Right renal cortex interstitium (tissue), 3 donors: ENCODE measurements around the gene CTU2. TPM values are rescaled to one million over a fixed set of nuclear protein-coding genes. Genes with fewer than 3 reads are reported as not detected.

Experiments
- DNase-seq, 3 donors: peaks; one replicate each; pipeline ENCODE4 v3.0.0-alpha.2; 2013; ENCODE audit warnings: low read depth in 3 of 3, low spot score in 2 of 3
- polyA plus RNA-seq, 3 donors: library from polyadenylated mRNA; unstranded; fragments of 120-200 nt; gene quantifications; one replicate each; pipeline ENCODE4 v1.2.1, GENCODE V29; 2013; ENCODE audit not compliant: insufficient read length in 3 of 3

CTU2 gene
- polyA plus RNA-seq, 3 donors = 8.7 to 11.2 (median 10.1) TPM

DNA sequence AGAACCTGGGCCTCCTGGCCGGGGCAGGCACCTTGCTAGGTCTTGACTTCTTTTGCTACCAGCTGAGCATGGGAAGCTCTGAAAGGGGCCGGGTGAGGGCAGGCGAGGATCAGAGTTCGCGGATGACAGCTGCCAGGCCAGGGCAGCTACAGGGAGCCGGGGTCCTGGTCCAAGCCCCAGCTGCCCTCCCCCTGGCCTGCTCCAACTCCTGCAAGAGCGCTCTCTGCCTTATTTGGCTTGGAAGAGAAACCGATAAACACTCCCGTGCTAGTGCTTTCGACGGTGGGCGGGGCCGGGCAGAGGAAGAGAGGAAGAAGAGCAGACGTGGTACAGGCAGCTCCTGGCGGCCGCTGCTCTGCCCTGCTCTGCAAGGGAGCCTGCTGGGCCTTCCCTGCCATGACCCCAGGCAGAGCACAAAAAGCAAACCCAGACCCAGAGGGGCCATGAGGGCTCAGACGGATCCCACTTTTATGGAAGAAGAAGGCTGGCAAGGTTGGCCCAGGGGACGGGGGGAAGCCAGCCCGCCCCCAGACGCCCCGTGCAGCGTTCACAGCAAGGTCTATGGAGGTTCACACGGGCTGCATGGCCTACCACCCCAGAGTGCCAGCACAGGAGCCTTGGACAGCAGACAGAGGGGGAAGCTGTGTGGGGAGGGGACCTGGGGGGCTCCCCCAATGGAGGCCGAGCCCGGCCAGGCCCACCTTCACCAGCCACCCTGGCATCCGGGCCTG is 53.1 kb downstream of the CTU2 start:
- DNase-seq = no peak

DNA sequence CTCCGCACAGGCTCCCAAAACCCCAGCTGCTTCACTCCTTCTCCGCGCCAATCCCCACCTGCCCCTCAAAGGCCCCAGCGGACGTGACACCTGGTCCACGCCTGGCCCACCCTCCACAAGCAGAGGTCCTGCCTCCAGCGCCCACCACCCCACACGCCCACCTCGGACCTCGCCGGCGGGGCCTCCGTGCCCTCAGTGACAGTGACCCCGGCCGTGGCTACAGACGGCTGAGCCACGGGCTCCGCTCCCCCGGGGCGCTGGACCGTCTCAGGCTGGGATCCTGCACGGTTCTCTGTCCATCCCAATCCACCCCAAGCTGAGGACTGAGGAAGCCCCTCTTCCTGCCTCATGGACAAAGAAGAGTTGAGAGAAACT is 53.7 kb downstream of the CTU2 start:
- no peak for DNase-seq

DNA sequence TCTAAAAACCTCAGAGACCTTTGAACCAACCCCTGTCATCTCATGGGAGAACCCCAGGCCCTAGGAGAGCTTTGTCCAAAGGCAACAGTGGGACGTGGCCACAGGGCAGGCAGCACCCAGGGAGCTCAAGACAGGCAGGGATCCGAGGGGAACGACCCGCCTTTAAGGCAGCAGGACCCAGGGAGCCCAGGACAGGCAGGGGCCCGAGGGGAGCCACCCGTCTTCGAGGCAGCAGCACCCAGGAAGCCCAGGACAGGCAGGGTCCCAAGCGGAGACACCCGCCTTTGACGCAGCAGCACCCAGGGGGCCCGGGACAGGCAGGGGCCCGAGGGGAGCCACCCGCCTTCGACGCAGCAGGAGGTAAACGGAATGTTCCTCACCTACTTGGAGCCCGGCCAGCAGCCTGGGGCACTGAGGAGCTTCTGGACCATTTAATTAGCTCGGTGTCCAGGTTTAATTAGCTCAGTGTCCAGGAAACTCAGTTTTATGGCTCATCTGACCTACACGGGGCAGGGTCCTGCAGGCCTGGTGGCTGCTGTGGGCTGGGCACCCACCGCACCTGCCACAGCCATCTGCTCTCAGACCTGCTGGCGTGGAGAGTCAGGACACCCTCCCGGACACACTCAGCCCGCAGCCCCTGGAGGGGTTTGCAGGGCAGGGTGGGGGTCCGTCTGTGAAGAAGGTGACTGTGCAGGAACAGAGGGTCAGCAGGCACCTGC is 54.3 kb downstream of the CTU2 start:
- DNase-seq = no peak

DNA sequence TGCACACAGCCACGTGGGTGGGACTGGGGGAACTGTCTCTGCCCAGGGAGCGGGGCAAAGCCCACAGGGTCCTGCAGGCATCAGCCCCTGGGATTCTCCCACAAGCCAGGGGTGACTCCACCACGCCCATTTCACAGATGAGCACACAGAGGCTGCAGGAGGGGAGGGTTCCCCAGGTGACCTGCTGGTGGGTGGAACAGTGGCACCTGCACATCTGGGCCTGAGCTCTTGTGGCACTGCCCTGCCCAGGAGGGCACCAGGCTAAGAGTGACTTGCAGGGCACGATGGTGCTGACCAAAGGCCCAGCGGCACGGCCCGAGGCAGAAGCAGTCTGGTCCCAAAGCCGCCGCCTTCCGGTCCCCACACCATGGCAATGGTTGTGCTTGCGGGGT is 54.8 kb downstream of the CTU2 start:
- DNase-seq = no peak

DNA sequence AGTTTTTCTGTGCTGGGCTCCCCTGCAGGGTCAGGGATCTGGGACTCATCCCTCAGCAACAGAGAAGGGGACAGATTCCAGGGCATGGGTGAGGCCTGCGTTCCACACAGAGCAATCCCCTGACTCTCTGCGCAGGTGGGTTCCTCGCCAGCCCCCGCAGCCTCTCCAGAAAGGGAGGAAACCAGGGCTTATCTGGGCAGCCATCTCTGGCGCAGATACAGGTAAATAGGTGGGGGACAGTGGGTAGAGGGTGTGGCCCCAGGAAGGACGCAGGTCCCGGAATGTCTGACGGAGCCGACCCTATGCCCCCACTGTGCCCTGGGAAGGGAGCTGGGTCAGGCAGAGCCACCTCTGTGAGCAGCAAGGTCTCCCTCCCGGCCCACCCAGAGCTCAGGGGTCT is 55.5 kb downstream of the CTU2 start:
- no peak for DNase-seq

DNA sequence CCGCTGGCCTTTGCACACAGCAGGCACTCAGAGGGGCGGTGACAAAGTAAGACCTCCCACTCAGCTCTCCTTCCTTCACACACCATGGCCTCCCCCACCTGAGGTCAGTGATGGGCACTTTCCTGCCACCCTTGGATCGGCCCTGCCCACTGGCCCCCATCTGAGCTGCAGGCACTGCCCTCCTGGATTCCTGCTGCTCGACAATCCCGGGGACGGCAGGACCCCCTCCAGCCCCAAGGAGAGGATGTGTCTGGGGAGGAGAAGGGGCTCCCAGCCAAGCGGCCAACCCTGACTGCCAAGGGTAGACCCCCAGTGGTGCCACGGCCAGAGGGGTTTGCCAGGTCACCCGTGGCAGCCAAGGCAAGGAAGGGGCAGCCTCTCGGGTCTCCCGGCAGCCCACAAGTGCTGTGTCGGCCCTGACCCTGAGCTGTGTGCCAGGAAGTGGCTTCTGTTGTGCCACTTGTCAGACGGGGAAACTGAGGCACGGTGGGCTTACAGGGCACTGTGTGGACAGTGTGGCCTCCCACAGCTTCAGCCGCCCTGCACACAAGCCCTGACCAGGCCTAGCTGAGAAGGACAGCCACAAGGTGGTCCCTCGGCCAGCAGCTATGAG is 56.1 kb downstream of the CTU2 start:
- DNase-seq = no peak

DNA sequence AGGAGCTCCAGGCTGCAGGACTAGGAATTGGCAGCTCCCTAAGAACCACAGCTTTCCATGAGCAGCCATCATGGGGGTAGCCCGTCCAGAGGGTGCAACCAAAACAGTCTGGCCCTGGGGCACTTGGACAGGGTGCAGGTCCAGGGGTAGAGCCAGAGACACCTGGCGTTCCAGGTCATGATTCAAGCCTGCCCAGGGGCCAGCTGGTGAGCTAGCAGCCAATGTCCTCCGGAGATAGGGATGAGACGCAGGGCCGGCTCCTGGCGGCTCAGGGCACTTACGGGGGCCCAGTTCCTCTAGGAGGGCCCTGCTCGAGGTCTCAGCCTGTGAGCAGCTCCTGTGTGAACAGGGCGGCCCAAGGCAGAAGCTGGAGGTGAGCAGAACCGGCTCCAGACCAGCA is 56.6 kb downstream of the CTU2 start:
- DNase-seq = no peak

DNA sequence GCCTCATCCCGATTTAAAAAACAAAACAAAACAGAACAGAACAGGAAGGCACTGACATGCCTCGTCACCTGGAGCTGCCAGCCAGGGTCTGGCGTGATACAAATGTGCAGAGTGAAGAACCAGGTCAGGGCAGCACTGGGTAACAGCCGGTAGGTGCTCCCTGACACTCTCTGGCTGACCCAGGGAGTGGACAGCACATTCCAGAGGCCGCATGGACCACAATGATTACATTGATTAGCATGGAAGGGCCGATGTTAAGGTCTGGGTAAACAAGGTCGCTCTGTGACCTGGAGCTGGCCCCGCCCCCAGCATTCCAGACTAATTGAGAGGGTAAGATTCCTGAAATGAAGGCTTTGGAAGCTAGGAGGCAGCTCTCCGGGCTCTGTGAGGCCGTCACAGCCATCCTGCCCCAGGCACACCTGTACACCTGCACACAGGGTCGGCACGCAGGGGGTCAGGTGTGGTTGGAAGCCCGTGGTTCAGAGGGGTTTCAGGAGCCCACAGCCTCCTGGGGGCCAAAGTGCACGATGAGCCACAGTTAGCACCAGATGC is 57.3 kb downstream of the CTU2 start:
- no peak for DNase-seq

DNA sequence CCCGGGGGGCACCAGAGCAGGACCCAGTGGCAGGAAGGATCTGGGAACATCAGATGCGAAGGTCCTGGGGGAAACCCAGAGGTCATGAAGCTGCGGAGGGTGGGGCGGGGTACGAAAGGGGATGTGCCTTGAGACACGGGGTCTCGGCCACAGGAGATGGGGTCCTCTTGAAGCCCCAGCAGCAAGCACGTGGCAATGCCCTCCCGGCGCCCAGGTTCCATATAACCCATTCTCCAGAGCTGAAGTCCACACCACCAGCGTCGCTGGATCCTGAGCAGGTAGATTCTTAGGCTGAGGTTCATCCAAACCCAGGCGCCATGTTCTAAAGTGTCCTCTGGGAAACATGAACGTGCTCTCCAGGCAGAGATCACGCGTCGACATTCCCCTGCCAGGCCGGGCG is 57.8 kb downstream of the CTU2 start:
- DNase-seq = no peak

DNA sequence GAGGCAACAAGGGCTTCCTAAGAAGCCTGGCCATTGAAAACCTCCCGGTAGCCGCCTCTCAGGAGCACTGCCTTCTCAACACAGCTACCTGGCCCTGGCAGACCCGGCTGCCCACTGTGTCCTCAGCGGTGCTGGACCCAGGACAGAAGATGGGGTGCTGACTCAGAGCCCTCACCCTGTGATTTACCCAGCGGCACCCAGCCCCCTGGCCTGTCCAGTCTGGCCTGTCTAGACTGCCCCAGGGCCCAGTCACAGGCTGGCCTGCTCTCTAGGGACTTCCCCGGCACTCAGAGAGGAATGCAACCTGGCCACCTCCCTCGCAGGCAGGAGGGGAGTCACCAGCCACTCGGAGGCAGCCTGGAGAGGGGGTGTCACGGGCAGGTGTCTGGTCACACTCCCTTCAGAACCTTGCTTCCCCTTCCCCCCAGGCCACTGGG is 58.6 kb downstream of the CTU2 start:
- no peak for DNase-seq

Other genes with a start within 250 kb of the CTU2 start
- gene ZC3H18, start 136.1 kb upstream of the CTU2 start, polyA plus RNA-seq = 10 to 100 TPM; 27.1 to 29.6 (median 29.2) TPM
- not detected for gene IL17C, start 67.9 kb upstream of the CTU2 start, polyA plus RNA-seq
- gene CYBA, start 55.5 kb upstream of the CTU2 start, polyA plus RNA-seq = 100 to 1,000 TPM in 1 of 3 donors, 10 to 100 TPM in 2; 71.7 to 102 (median 87.1) TPM
- 10 to 100 TPM; 21.6 to 24.3 (median 24.0) TPM for gene MVD, start 43.4 kb upstream of the CTU2 start, polyA plus RNA-seq
- under 1 TPM; 0.42 to 0.62 (median 0.47) TPM for gene SNAI3, start 20.0 kb upstream of the CTU2 start, polyA plus RNA-seq
- 10 to 100 TPM; 13.2 to 15.2 (median 14.2) TPM for gene RNF166, start 95 bp upstream of the CTU2 start, polyA plus RNA-seq
- gene PIEZO1, start 78.7 kb downstream of the CTU2 start, polyA plus RNA-seq = 10 to 100 TPM; 22.6 to 33.4 (median 25.0) TPM
- gene CDT1, start 97.3 kb downstream of the CTU2 start, polyA plus RNA-seq = 10 to 100 TPM in 2 of 3 donors, 1 to 10 TPM in 1; 9.7 to 13.7 (median 10.5) TPM
- gene APRT, start 105.4 kb downstream of the CTU2 start, polyA plus RNA-seq = 10 to 100 TPM; 67.9 to 78.8 (median 68.8) TPM
- gene GALNS, start 150.4 kb downstream of the CTU2 start, polyA plus RNA-seq = 10 to 100 TPM; 17.1 to 19.2 (median 18.6) TPM
- gene TRAPPC2L, start 150.6 kb downstream of the CTU2 start, polyA plus RNA-seq = 100 to 1,000 TPM in 1 of 3 donors, 10 to 100 TPM in 2; 82.1 to 103 (median 89.1) TPM
- gene PABPN1L, start 160.2 kb downstream of the CTU2 start, polyA plus RNA-seq = not detected